ENCODE measurements around the gene PIP4K2A. TPM values are rescaled to one million over a fixed set of nuclear protein-coding genes. Genes with fewer than 3 reads are reported as not detected.
A peak's percentile ranks its signal among the peaks of the same experiment; 100 is the strongest.
"Not testable (repeated sequence)": the region's sequence is repeated elsewhere in the genome, so short reads cannot be mapped to it uniquely, and the experiment has no call there.

Gene PIP4K2A
- total RNA-seq, 1 experiment from 2014 or later: 31.3 TPM

DNA sequence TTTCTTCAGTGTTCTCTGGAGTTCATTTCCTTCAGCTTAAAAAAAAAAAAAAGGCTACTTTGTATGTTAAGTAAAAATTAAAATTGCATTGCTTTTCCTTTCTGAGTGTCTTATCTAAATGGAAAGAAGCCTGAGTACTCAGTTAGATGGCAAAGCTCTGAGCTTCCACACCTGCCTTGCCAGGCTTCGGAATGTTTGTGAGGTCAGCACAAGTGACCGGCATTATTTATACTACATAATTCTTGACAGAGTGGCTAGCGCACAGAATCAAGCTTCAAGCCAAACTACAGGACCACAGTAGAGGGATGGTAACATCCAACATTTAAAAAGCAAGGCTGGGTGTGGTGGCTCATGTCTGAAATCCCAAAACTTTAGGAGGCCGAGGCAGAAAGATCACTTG lies 17.3 kb downstream of the PIP4K2A start:
- DNase-seq (ENCODE audit: low read depth): no peak

DNA sequence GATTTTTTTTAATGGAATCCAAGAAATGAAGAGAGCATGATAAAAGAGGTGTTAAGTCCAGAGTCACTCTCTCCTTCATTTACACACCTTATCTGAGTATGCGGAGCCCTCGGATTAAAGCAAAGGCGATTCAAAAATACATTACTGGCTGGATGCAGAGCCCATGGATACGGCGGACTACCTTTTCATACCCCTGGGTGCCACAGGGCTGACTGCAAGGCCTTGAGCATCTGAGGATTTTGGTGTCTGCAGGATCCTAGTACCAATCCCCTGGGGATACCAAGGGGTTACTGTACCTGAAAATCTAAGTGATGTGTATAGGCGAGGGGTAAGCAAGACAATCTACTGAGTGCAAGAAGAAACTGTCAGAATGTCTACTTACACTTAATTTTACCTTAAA lies 20.5 kb downstream of the PIP4K2A start:
- no peak for DNase-seq (ENCODE audit: low read depth)

DNA sequence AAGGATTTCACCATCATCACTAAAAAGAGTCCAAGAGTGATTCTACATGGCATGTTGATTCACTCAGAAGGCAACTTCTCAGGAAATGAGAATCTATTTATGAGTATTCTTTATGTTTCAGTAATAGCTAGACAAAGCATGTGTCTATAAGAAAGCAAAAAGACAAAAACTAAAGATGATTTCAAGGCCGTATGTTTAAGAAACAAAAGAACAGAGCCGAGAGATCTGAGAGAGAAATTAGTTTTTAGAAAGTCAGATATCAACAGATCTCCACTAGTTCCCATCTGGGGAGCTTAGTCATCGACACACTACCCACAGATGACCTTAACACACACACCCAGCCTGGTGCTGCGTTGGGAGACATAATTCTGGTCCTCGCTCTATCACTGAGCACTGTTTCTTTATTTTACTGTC lies 21.0 kb downstream of the PIP4K2A start:
- DNase-seq (ENCODE audit: low read depth): peak; percentile 75

DNA sequence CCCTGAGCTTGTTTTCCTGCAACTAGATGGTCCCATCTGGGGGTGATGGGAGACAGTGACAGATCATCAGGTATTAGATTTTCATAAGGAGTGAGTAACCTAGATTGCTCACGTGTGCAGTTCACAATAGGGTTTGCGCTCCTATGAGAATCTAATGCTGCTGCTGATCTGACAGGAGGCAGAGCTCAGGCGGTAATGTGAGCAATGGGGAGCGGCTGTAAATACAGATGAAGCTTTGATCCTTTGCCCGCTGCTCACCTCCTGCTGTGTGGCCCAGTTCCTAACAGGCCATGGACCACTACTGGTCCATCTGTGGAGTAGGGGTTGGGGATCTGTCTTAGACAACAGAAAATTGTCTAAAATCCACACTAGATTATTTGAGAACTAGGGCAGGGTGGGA lies 22.3 kb downstream of the PIP4K2A start:
- not testable (repeated sequence) for DNase-seq (ENCODE audit: low read depth)

DNA sequence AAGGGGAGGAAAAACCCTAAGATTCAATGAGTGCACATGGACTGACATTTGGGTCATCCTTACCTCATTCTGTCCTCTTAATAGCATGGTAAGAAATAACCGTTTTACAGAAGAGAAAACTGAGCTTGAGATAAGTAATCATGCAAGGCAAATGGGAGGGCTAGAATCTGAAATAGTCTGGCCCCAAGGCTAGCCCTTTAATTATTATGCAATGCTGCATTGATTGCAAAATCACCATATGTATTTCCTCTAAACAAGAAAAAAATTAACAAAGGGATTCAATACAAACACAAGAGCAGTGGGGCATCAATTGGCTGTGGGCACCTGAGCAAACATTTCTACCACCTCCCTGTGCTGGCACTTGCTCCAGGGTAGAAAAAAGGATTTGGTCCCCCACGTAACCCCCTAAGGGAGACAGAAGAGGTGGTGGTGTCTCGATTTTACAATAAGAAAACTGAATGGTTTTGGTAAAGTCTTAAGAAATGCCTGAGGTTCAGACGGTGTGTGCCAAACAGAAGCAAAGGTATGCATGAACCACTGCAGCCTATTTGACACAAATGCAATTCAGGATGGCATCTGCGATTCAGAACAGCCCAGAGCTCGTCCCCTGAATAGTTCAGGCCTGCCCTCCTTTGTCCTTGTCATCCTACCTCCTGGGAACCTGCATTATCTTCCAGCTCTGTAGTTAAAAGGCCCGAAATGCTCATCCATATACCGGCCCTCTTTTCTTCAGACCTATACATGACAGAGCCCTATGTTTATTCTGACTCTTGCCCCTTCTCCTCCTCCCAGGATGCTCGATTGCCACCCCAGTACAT lies 23.6 kb downstream of the PIP4K2A start:
- peak; percentile 13 for DNase-seq (ENCODE audit: low read depth)

DNA sequence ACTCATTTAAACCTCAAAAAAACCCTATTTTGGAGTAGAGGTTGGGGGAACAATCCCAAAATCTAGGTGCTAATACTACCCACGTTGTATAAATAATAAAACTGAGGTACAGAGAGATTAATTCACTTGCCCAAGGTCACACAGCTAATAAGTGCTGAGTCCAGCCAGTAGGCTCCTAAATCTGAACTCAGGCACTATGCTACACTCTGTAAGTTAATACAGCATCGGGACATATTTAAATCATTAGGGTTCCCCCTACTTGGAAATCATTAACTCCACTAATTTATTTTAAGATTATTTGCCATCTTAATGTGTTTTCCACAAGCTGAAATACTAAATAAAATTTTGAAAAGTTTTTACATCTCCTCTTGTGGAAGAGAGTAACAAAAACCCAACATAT lies 24.2 kb downstream of the PIP4K2A start:
- DNase-seq (ENCODE audit: low read depth): no peak

DNA sequence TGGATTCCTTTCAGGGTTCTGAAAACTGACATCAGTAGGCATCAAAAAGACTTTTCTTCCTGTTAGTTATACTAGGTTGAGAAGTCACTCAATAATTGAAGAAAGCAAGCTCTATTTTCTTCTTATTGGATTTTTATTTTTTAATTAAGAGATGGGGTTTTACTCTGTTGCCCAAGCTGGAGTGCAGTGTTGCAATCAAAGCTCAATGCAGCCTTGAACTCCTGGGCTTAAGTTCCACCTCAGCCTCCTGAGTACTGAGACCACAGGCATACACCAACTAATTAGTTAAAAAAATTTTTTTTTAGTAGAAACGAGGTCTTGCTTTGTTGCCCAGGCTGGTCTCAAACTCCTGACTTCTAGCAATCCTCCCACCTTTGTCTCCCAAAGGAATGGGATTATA lies 28.0 kb downstream of the PIP4K2A start:
- DNase-seq (ENCODE audit: low read depth): no peak

DNA sequence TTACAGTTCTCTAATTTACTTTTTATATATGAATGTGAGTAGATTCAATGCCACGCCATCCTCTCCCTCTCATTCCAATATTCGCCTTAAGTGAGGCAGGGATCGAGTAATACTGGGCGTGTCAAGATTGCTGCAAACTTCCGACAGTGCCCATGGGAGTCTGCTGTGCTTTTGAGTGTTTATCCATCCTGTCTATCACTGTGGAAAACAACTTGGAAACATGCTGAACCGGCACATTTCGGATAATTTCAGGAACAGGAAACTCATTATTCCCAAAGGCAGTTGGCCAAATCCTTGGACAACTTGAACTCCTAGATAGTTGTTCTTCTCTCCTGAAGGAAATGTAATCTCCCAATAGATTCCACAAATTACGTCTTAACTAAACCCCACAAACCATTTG lies 28.5 kb downstream of the PIP4K2A start:
- DNase-seq (ENCODE audit: low read depth): no peak

DNA sequence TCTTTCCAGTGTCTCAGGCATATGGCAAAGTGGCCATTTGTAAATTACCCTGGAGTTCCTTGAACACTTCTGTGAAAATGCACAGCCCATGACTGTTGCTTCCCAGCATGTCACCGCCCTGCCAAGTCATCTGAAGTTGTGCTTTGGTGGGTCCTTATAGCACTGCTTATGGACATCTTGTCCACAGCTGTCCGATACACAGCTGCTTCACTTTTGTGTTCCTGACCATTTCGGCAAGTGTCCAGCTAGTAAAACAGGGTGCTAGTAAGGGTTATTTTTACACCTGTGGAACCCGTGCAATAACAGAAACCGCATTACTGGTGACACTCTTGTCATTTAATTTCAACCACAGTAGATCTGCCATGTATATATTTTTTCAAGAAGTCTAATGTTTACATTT lies 29.7 kb downstream of the PIP4K2A start:
- peak; percentile 77 for DNase-seq (ENCODE audit: low read depth)

DNA sequence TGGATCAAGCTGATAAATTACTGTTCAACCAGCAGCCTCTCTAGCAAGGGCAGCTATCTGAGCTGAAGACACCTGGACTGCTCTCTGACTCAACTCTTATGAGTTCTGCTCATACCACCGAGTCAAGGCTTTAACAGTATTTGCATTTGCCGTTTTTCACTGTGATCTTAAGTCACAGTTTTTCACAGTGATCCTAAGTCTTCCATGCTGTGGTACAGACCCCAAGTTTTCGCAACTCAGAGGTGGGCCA lies 31.3 kb downstream of the PIP4K2A start:
- DNase-seq (ENCODE audit: low read depth): no peak

DNA sequence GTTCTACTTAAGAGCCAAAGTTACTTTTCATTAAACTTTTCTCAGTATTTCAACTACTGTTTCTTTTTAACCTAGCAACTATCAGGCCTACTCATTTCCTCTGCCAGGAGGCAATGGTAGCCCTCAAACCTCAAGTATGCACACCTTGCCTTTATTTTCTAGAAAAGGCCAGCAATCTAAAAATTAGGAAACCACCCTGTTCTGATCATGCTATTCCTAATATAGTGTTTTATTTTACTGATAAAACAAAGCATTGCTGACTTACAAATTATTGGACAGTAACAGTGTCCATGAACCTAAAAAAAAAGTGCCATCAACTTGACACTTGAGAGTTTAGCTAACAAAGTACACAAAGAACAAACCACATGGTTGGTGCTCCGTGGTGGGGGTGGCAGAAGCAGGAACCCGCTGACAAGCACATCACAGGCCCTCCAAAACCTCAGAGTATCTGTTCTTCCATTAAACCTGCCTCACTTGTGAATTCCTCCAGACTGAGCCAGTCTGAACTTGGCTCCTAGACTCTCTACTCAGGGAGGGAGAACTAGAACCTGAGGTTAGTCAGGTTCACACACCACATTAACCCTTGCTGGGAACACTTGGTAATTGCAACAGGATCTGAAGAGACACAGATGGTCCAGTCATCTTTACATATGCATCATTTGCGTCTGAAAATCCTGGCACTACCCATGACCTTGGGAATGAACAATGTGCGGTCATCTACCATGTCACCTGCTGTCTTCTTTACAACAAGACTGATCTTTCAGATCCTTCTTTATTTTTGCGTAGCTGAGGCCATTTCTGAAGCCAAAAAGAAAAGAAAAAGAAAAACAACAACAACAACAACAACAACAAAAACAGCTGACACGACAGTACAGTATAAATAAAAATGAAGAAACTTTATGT lies 31.9 kb downstream of the PIP4K2A start:
- DNase-seq (ENCODE audit: low read depth): peak; percentile 65

DNA sequence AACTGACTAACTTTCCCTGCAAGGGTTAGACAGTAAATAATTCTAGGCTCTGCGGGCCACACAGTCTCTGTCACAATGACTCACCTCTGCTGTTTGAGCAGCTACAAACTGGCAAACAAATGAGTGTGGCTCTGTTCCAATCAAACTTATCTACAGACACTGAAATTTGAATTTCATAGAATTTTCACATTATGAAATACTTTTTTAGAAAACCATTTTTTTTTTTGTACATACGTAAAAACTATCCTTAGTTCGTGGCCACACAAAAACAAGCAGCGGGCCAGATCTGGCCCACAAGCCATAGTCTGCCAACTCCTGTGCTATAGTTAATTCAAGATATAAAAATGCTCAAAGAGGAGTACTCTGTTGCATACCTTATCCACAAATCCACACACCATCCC lies 32.6 kb downstream of the PIP4K2A start:
- peak; percentile 85 for DNase-seq (ENCODE audit: low read depth)

DNA sequence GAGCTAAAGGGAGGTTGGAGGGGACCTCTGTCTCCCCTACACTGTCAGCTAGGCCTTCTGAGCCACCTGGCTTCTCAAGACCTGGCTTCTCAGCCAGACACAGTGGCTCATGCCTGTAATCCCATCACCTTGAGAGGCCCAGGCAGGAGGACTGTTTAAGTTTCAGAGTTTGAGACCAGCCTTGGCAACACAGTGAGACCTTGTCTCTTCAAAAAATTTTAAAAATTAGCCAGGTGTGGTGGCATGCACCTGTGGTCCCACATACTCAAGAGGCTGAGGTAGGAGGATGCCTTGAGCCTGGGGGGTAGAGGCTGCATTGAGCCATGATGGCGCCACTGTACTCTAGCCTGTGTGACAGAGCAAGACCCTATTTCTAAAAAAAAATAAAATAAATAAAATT lies 33.1 kb downstream of the PIP4K2A start:
- no peak for DNase-seq (ENCODE audit: low read depth)

DNA sequence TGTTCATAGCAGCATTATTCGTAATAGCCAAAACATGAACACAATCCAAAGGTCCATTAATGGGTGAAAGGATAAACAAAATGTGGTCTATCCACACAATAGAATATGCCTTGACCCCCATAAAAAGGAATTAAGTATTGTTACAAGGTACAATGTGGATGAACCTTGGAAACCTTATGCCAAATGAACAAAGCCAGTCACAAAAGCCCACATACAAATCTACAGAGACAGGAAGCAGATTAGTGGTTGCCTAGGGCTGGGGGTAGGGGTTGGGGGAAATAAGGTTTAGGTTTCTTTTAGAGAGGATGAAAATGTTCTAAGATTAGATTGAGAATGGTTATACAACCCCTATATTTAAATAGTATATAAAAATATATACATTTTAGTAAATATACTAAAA lies 34.8 kb downstream of the PIP4K2A start:
- DNase-seq (ENCODE audit: low read depth): no peak

DNA sequence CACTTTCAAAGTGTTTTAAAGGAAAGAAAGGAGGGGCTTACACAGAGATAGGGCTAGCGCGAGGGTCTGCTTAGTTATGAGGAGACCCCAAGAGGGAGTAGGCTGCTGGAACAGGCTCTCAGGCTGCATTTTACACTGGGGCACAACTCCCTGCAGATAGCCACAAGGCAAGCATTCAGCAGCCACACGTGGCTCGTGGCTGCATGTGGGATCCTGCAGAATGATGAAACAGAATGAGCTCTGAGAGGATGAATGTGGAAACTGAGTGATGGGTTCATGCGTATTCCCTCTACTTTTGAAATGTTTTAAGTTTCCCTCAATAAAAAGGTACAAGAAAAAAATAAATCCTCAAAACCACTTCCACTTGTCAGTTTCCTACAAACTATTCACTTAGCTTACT lies 37.0 kb downstream of the PIP4K2A start:
- no peak for DNase-seq (ENCODE audit: low read depth)

DNA sequence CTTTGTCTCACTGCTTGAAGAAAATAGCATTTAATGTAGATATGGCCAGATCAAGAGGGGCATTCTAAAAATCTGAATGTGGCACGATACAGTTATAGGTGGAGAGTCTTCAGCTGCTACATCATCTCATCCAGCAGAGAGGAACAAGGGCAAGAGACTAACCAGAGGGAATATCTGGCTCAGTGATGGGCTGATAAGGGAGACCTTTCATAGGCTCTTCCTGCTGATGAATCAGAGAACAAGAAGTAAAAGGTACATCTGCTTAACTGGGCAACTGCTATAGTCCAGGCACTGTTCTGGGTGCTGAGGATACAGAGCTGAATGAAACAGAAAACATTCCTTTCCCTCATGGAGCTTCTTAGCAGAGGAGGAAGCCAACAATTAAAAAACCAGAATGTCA lies 37.9 kb downstream of the PIP4K2A start:
- no peak for DNase-seq (ENCODE audit: low read depth)

DNA sequence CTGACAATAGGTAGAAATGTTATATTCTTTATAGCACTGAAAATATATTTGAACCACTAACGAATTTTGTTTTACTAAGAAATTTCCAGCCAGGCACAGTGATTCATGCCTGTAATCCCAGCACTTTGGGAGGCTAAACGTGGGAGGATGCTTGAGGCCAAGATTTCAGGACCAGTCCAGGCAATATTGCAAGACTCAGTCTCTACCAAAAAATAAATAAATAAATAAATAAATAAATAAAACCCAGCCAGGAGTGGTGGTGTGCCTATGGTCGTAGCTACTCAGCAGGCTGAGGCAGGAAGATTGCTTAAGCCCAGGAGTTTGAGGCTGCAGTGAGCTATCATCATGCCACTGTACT lies 39.8 kb downstream of the PIP4K2A start:
- DNase-seq (ENCODE audit: low read depth): peak; percentile 55

DNA sequence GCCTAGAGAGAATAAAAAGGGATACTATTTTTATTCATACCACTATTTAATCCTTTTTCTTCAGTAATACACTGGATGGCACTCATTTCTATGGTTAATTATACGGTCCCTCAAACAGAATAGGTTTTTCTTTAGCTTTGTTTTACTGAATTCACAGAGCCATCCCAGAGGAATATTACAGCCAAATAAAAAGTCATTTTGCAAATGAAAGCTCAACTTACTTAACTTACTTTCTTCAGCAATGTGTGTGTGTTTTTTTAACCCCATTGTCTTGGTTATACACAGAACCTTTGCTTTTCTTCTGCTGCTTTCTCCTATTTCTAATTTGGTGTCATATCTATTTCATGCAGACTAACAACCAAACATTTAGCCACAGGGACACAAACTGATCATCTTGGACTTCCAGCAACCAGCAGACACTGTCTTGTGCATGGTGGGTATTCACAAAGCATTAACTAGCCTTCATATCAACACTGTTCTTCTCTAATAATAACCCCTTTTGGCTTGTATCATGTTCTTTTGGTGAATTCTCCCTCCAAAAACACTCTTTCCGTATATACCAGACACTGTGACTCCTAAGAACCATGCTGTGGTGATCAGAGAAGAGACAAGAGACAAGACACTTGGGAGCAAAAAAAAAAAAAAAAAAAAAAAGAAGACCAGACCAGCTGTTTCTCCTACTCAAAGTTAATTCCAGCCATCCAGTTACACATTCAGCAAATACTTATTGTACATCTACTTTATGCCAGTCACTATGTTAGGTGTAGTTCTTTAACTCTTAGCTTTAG lies 40.4 kb downstream of the PIP4K2A start:
- DNase-seq (ENCODE audit: low read depth): peak; percentile 64

DNA sequence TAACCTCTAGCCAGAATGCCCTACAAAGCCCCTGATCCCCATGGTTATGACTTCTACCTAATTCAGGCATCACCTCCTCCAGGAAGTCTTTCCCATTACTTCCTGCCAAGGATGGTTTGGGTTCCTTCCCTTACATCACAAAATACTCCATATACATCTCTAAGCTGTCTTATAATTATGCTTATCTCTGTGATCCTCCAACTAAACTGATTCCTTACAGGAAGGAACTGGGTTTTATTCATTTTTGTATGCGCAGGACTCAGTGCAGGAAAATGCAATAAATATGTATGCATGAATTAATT lies 41.3 kb downstream of the PIP4K2A start:
- no peak for DNase-seq (ENCODE audit: low read depth)

DNA sequence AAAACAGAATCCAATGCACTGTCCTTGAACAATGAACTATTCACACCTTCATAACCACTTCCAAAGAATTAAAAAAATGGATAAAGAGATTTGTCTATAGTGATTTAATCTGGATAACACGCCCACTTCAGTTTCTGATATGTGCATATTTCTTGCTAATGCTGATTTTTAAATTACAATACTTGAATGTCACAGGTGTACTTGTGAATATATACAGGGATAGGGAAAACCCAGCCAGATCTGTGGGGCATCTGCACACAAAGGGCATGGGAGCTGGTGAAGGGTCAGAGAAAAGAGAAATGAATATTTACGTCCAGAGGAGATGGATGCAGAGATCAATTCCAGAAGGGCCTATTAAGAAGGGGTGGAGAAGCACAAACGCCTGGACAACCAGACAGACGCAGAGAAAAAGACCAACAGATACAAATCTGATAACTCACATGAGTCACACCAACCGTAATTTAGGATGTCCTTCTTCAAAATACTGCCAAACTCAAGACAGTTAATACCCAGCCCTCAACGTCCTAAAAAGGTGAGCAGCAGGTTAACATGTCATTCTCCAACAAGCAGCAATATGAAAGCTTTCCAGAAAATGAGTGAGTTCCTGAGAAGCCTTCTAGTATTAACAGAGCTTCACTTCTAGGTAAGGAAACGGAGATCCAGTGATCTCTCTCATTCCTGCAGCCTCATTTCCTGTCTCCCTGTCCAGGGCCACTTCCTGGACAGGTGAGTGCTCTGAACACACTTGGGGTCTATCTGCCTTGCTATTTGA lies 41.9 kb downstream of the PIP4K2A start:
- no peak for DNase-seq (ENCODE audit: low read depth)

DNA sequence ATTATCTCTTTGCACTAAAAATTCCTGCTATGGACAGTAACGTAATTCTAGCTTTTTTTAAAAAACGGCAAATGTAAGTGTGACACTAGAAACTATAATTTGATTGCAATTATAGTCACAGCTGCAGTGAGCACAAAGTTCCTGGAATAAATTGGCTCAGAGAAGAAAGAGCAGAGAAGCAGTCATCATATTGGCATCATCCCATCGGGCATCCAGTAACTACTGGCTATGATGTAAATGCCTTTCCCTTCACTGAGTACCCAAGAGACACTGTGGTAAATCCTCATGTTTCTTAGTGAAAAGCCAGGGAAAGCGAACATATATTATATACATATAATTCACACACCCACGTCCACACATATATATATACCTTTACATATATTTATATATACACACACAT lies 43.6 kb downstream of the PIP4K2A start:
- peak; percentile 74 for DNase-seq (ENCODE audit: low read depth)

Data from LHCN-M2 (cell line).